ENCODE results near the gene FZD2. TPM values are rescaled to one million over a fixed set of nuclear protein-coding genes. Genes with fewer than 3 reads are reported as not detected.

FZD2 gene
- total RNA-seq, 1 experiment from 2014 or later = 12.8 TPM

- CTCF ChIA-PET = no interaction called here
- peaks cover 0 to 6% of the 10 kb centered on the region in 2 experiments; a peak in 1 of 4 replicates for H3K9me3 ChIP-seq (ENCODE audit: control insufficient read depth in 1 of 2, insufficient read depth in 1 of 2, low read depth in 1 of 2, low read length in 2 of 2)
- no peak overlapping the region for H3K4me2 ChIP-seq (ENCODE audit: low read length)
- no peaks in the 10 kb centered on the region for H3K27me3 ChIP-seq (ENCODE audit: insufficient read depth, low read length)
- no TSS peak for BruUV-seq (replicated peaks)
- H3K36me3 ChIP-seq (ENCODE audit: control insufficient read depth in 1 of 2, insufficient read depth in 2 of 2, low read length in 2 of 2) = no peaks in the 10 kb centered on the region
- POLR2A ChIA-PET = no interaction called here
- H3K79me2 ChIP-seq (ENCODE audit: insufficient read depth, low read length) = no peaks in the 10 kb centered on the region
- no peak for TF ChIP-seq CBX3 (IDR thresholded peaks at IDR 0.05; ENCODE audit: low read depth)
- TF ChIP-seq EZH2 (IDR thresholded peaks at IDR 0.05) = no peak
- no peak for TF ChIP-seq REST (IDR thresholded peaks at IDR 0.05; ENCODE audit: low read depth)
- TF ChIP-seq POLR2AphosphoS5 (IDR thresholded peaks at IDR 0.05; ENCODE audit: low read depth, low read length) = no peak
- no peak for TF ChIP-seq ATF3 (IDR thresholded peaks at IDR 0.05)
- TF ChIP-seq MAX (IDR thresholded peaks at IDR 0.05) = no peak
- no peak for TF ChIP-seq SIN3A (IDR thresholded peaks at IDR 0.05; ENCODE audit: low read depth)
- no peak for TF ChIP-seq TCF7L2 (IDR thresholded peaks at IDR 0.05; ENCODE audit: borderline replicate concordance, extremely low read depth, insufficient read depth, insufficient read length)
- TF ChIP-seq SRF (IDR thresholded peaks at IDR 0.05; ENCODE audit: low read depth) = no peak
- no peak for TF ChIP-seq SP1 (IDR thresholded peaks at IDR 0.05; ENCODE audit: low read depth)
- no peak for TF ChIP-seq JUND (IDR thresholded peaks at IDR 0.05)
- TF ChIP-seq ZNF274 (IDR thresholded peaks at IDR 0.05; ENCODE audit: low read depth, low read length) = no peak
- no peak for TF ChIP-seq EZH2phosphoT487 (IDR thresholded peaks at IDR 0.05; ENCODE audit: borderline replicate concordance)
- TF ChIP-seq FOSL1 (IDR thresholded peaks at IDR 0.05; ENCODE audit: low read depth) = no peak
- no peak for TF ChIP-seq CEBPB (IDR thresholded peaks at IDR 0.05; ENCODE audit: low read depth)
- no peak for TF ChIP-seq RAD21 (IDR thresholded peaks at IDR 0.05; ENCODE audit: low read depth)
- TF ChIP-seq CTCF (IDR thresholded peaks at IDR 0.05 in 2 of 3, conservative IDR thresholded peaks at IDR 0.05 in 1 of 3; ENCODE audit: borderline replicate concordance in 1 of 3, insufficient read depth in 1 of 3, low read depth in 2 of 3, low read length in 2 of 3) = no peak
- no peak for TF ChIP-seq POLR2A (IDR thresholded peaks at IDR 0.05; ENCODE audit: borderline replicate concordance, extremely low read depth, insufficient read depth, insufficient read length)
- no peaks in the 10 kb centered on the region for H4K20me1 ChIP-seq (ENCODE audit: insufficient read depth)
- intact Hi-C loops (cut with micrococcal nuclease) = loop anchor here (10.0 kb wide), 1 partner anchor 312 kb away; the partner anchor contains the start of gene UBTF
- H3K27ac ChIP-seq (ENCODE audit: low read depth, low read length) = no peak overlapping the region
- DNase-seq (ENCODE audit: low read depth, low spot score) (no peak), ATAC-seq (no peak)
- H3K9me2 ChIP-seq (ENCODE audit: insufficient read depth) = no peaks in the 10 kb centered on the region
- H2AFZ ChIP-seq (ENCODE audit: low read depth, low read length, poor library complexity, severe bottlenecking) = no peak overlapping the region
- H3K4me1 ChIP-seq (ENCODE audit: control insufficient read depth in 1 of 2, insufficient read depth in 2 of 2, low read length in 2 of 2) = peaks cover 0 to 13% of the 10 kb centered on the region in 2 experiments; a peak in 3 of 4 replicates
- no peak overlapping the region for H3K4me3 ChIP-seq (replicated peaks in 1 of 2; ENCODE audit: low read depth in 1 of 2, low read length in 2 of 2)
- RAD21 ChIA-PET (ENCODE audit: low non-redundant PET in 1 of 2, low total read pairs in 2 of 2, uncharacterized antibody in 2 of 2, unreplicated experiment in 2 of 2) = no interaction called here
- H3K9ac ChIP-seq (ENCODE audit: low read length) = no peak overlapping the region
Measured at GRCh38 chr17:44527102-44527501, 30.2 kb upstream of the FZD2 start.

Data from HCT116 (cell line).